Brain microvascular endothelial cell (primary cell): ENCODE data around the gene CD3D.

Source experiments
- DNase-seq: peaks from one replicate; pipeline ENCODE4 v3.0.0-alpha.2; 2020
- H3K27ac ChIP-seq: fragments of 250-450 bp; sonication (Bioruptor Pico); 2 replicates; pipeline ENCODE4 v1.5.1; 2020; ENCODE audit warnings: mild to moderate bottlenecking, moderate library complexity
- H3K27me3 ChIP-seq: fragments of 250-450 bp; sonication (Bioruptor Pico); replicated peaks from 2 replicates; pipeline ENCODE4 v1.5.1; 2020; ENCODE audit warnings: mild to moderate bottlenecking
- H3K36me3 ChIP-seq: fragments of 250-450 bp; sonication (Bioruptor Pico); replicated peaks from 2 replicates; pipeline ENCODE4 v1.5.1; 2020; ENCODE audit warnings: mild to moderate bottlenecking
- H3K4me3 ChIP-seq: 2 replicates; pipeline ENCODE4 v1.5.1; 2011; ENCODE audit warnings: low read depth, mild to moderate bottlenecking, control low read depth, low read length, moderate library complexity
- CTCF ChIP-seq: IDR thresholded peaks from 2 replicates; pipeline ENCODE4 v1.5.1; 2011; ENCODE audit warnings: low read depth, mild to moderate bottlenecking, moderate library complexity, low read length, control low read depth, inconsistent platforms; ENCODE audit errors: missing control alignments
- in situ Hi-C: cut with HindIII; loops from 2 replicates; pipeline ENCODE4 v1.10.0; 2017; ENCODE audit warnings: low sequenced_read_pairs, low pct_ligation_motif_present

CD3D gene

GRCh38 chr11:118320515-118320914, 22.0 kb downstream of the CD3D start:
- no peaks in the 10 kb centered on the region for H3K36me3 ChIP-seq
- H3K27me3 ChIP-seq: peaks cover 2% of the 10 kb centered on the region
- no peak for DNase-seq
- no peak for TF ChIP-seq CTCF
- no peak overlapping the region for H3K27ac ChIP-seq
- H3K4me3 ChIP-seq: no peak overlapping the region
- in situ Hi-C loops: no loop called here

GRCh38 chr11:118319337-118319707, 23.2 kb downstream of the CD3D start:
- no peak for TF ChIP-seq CTCF
- no peak overlapping the region for H3K27ac ChIP-seq
- peaks cover 11% of the 10 kb centered on the region for H3K27me3 ChIP-seq
- no peak for DNase-seq
- H3K4me3 ChIP-seq: no peak overlapping the region
- in situ Hi-C loops: no loop called here
- H3K36me3 ChIP-seq: no peaks in the 10 kb centered on the region

- DNase-seq: no peak
- in situ Hi-C loops: no loop called here
- H3K4me3 ChIP-seq: no peak overlapping the region
- H3K27ac ChIP-seq: no peak overlapping the region
- H3K36me3 ChIP-seq: no peaks in the 10 kb centered on the region
- no peak for TF ChIP-seq CTCF
- peaks cover 16% of the 10 kb centered on the region for H3K27me3 ChIP-seq
Observed at GRCh38 chr11:118318581-118319336, 23.7 kb downstream of the CD3D start.

- Histone ChIP-seq H3K4me3 (no peak overlapping the region), H3K27ac (no peak overlapping the region), H3K27me3 (peaks cover 22% of the 10 kb centered on the region), H3K36me3 (no peaks in the 10 kb centered on the region)
- no peak for TF ChIP-seq CTCF
- no peak for DNase-seq
- in situ Hi-C loops: no loop called here
Observed at GRCh38 chr11:118318124-118318523, 24.4 kb downstream of the CD3D start.

GRCh38 chr11:118314988-118315411, 27.5 kb downstream of the CD3D start:
- in situ Hi-C loops: no loop called here
- Histone ChIP-seq H3K4me3 (no peak overlapping the region), H3K36me3 (no peaks in the 10 kb centered on the region), H3K27me3 (peaks cover 24% of the 10 kb centered on the region), H3K27ac (no peak overlapping the region)
- no peak for TF ChIP-seq CTCF
- DNase-seq: no peak

- no peak for DNase-seq
- in situ Hi-C loops: no loop called here
- TF ChIP-seq CTCF: no peak
- H3K27me3 ChIP-seq: peaks cover 24% of the 10 kb centered on the region
- H3K27ac ChIP-seq: no peak overlapping the region
- H3K36me3 ChIP-seq: no peaks in the 10 kb centered on the region
- no peak overlapping the region for H3K4me3 ChIP-seq
Observed at GRCh38 chr11:118313242-118313641, 29.3 kb downstream of the CD3D start.
